Measurements from ENCODE around the gene SLC22A2. TPM values are rescaled to one million over a fixed set of nuclear protein-coding genes. Genes with fewer than 3 reads are reported as not detected.

SLC22A2 gene
- total RNA-seq, 2 donors from 2014 or later, result not detected

GRCh38 chr6:160227769-160228161 is 30.9 kb downstream of the SLC22A2 start:
- no peak overlapping the region for H3K4me3 ChIP-seq
- no peak for DNase-seq (ENCODE audit: low spot score)
- WGBS, result 73% methylated on average over 1 of the region's 1 CpG
- TF ChIP-seq POLR2AphosphoS5 (IDR thresholded peaks at IDR 0.05) (no peak), CTCF (IDR thresholded peaks at IDR 0.05) (no peak), POLR2A (IDR thresholded peaks at IDR 0.05) (no peak)
- no peaks in the 10 kb centered on the region for H3K36me3 ChIP-seq
- H3K4me1 ChIP-seq (replicated peaks), result no peaks in the 10 kb centered on the region
- no peak overlapping the region for H3K27ac ChIP-seq
- intact Hi-C loops (cut with DNase I), result no loop called here
- H3K27me3 ChIP-seq (replicated peaks; ENCODE audit: insufficient read depth), result no peaks in the 10 kb centered on the region
- no peaks in the 10 kb centered on the region for H3K9me3 ChIP-seq

GRCh38 chr6:160227038-160227768 is 31.4 kb downstream of the SLC22A2 start:
- Histone ChIP-seq H3K9me3 (no peaks in the 10 kb centered on the region), H3K36me3 (no peaks in the 10 kb centered on the region), H3K27ac (no peak overlapping the region), H3K27me3 (replicated peaks; ENCODE audit: insufficient read depth) (no peaks in the 10 kb centered on the region), H3K4me3 (no peak overlapping the region), H3K4me1 (replicated peaks) (no peaks in the 10 kb centered on the region)
- DNase-seq (ENCODE audit: low spot score), result no peak
- TF ChIP-seq POLR2A (IDR thresholded peaks at IDR 0.05) (no peak), CTCF (IDR thresholded peaks at IDR 0.05) (no peak), POLR2AphosphoS5 (IDR thresholded peaks at IDR 0.05) (no peak)
- intact Hi-C loops (cut with DNase I), result no loop called here
- 84% methylated on average over 4 of the region's 4 CpGs for WGBS

GRCh38 chr6:160226118-160226591 is 32.5 kb downstream of the SLC22A2 start:
- intact Hi-C loops (cut with DNase I), result no loop called here
- no peak for DNase-seq (ENCODE audit: low spot score)
- Histone ChIP-seq H3K27me3 (replicated peaks; ENCODE audit: insufficient read depth) (no peaks in the 10 kb centered on the region), H3K27ac (no peak overlapping the region), H3K4me3 (no peak overlapping the region), H3K4me1 (replicated peaks) (no peaks in the 10 kb centered on the region), H3K36me3 (no peaks in the 10 kb centered on the region), H3K9me3 (no peaks in the 10 kb centered on the region)
- WGBS, result 89% methylated on average over 7 of the region's 7 CpGs
- TF ChIP-seq POLR2AphosphoS5 (IDR thresholded peaks at IDR 0.05) (no peak), POLR2A (IDR thresholded peaks at IDR 0.05) (no peak), CTCF (IDR thresholded peaks at IDR 0.05) (no peak)

GRCh38 chr6:160224639-160225237 is 33.9 kb downstream of the SLC22A2 start:
- no peak for DNase-seq (ENCODE audit: low spot score)
- Histone ChIP-seq H3K9me3 (no peaks in the 10 kb centered on the region), H3K27ac (no peak overlapping the region), H3K4me1 (replicated peaks) (no peaks in the 10 kb centered on the region), H3K36me3 (no peaks in the 10 kb centered on the region), H3K4me3 (no peak overlapping the region), H3K27me3 (replicated peaks; ENCODE audit: insufficient read depth) (no peaks in the 10 kb centered on the region)
- TF ChIP-seq CTCF (IDR thresholded peaks at IDR 0.05) (no peak), POLR2AphosphoS5 (IDR thresholded peaks at IDR 0.05) (no peak), POLR2A (IDR thresholded peaks at IDR 0.05) (no peak)
- intact Hi-C loops (cut with DNase I), result no loop called here
- WGBS, result 79% methylated on average over 3 of the region's 3 CpGs

- Histone ChIP-seq H3K9me3 (no peaks in the 10 kb centered on the region), H3K4me3 (no peak overlapping the region), H3K4me1 (replicated peaks) (no peaks in the 10 kb centered on the region), H3K27me3 (replicated peaks; ENCODE audit: insufficient read depth) (no peaks in the 10 kb centered on the region), H3K27ac (no peak overlapping the region), H3K36me3 (no peaks in the 10 kb centered on the region)
- TF ChIP-seq CTCF (IDR thresholded peaks at IDR 0.05) (no peak), POLR2A (IDR thresholded peaks at IDR 0.05) (no peak), POLR2AphosphoS5 (IDR thresholded peaks at IDR 0.05) (no peak)
- intact Hi-C loops (cut with DNase I), result no loop called here
- 82% methylated on average over 4 of the region's 4 CpGs for WGBS
- DNase-seq (ENCODE audit: low spot score), result no peak
These were observed 36.1 kb downstream of the SLC22A2 start for GRCh38 chr6:160222491-160222890.
